K562 (cell line): ENCODE measurements around the gene FHIP1B. TPM values are rescaled to one million over a fixed set of nuclear protein-coding genes. Genes with fewer than 3 reads are reported as not detected.

Experiments used
- ATAC-seq: fragments of 200-7000 bp; cut with Tn5 transposase; 3 replicates; pipeline ENCODE4 v1.9.1; 2020; ENCODE audit warnings: moderate library complexity
- BruUV-seq: library from RNA; stranded (reverse); fragments of 400-500 nt; replicated peaks from 2 replicates; lab custom pipeline; 2021; lab: Mats Ljungman, UMichigan
- CTCF ChIA-PET: fragments of 300-600 bp; formaldehyde crosslinking; extraction: SDS; loops from one replicate; lab custom pipeline; 2021; ENCODE audit warnings: low intra/inter-chr PET ratio; lab: Yijun Ruan, JAX
- POLR2A ChIA-PET: fragments of 300-600, 350-650 bp; sonication (Branson Sonifier 250); formaldehyde crosslinking; extraction: SDS; loops from one replicate; lab custom pipeline; 2021; ENCODE audit warnings: antibody characterized with exemption, inconsistent platforms; lab: Yijun Ruan, JAX
- DNase-seq, 4 experiments: peaks; one replicate each; pipeline versions ENCODE4 v3.0.0 to v3.0.0-alpha.2; 2011 to 2018; ENCODE audit warnings: low spot score in 3 of 4, mixed read lengths in 3 of 4; ENCODE audit errors: extremely low read depth in 1 of 4
- FAIRE-seq: peaks from 2 replicates; lab custom pipeline; 2011; peaks lifted over from hg19 to GRCh38; lab: Jason Lieb, UNC
- H2AFZ ChIP-seq: 2 replicates; pipeline ENCODE4 v1.6.0; 2011; ENCODE audit warnings: low read depth, low read length, control low read depth, inconsistent platforms
- H3K27ac ChIP-seq: fragments of 200-600 bp; 3 replicates; pipeline ENCODE4 v1.8.0; 2011; ENCODE audit warnings: low read depth, mild to moderate bottlenecking, control low read depth, inconsistent platforms, low read length, moderate library complexity, mixed read lengths; ENCODE audit errors: extremely low read depth
- H3K27me3 ChIP-seq, 2 experiments: fragments of 300-600 bp in 1 of 2; 2 replicates in 1 of 2; 3 replicates in 1 of 2; pipeline versions ENCODE4 v1.6.0 to v1.8.0; 2011; ENCODE audit warnings: inconsistent platforms in 2 of 2, low read length in 2 of 2, mild to moderate bottlenecking in 1 of 2, mixed read lengths in 1 of 2, moderate library complexity in 1 of 2; ENCODE audit not compliant: control insufficient read depth in 2 of 2, insufficient read depth in 2 of 2
- H3K36me3 ChIP-seq: fragments of 300-600 bp; 3 replicates; pipeline ENCODE4 v1.8.0; 2011; ENCODE audit warnings: mild to moderate bottlenecking, low read length, inconsistent platforms; ENCODE audit not compliant: control insufficient read depth, insufficient read depth
- H3K4me1 ChIP-seq, 2 experiments: fragments of 200-600 bp in 1 of 2; replicated peaks in 1 of 2; 2 replicates in 1 of 2; 3 replicates in 1 of 2; pipeline versions ENCODE4 v1.5.1 to v1.8.0; 2011; ENCODE audit warnings: inconsistent platforms in 2 of 2, low read length in 2 of 2, mild to moderate bottlenecking in 1 of 2, mixed read lengths in 1 of 2, moderate library complexity in 1 of 2; ENCODE audit not compliant: control insufficient read depth in 2 of 2, insufficient read depth in 2 of 2
- H3K4me2 ChIP-seq: 2 replicates; pipeline ENCODE4 v1.6.1; 2011; ENCODE audit warnings: low read length, control low read depth, inconsistent platforms, mixed read lengths; ENCODE audit not compliant: insufficient read depth
- H3K4me3 ChIP-seq: fragments of 200-600 bp; sonication (generic), shearing (Covaris generic); 2 replicates; pipeline ENCODE4 v1.5.1; 2016; ENCODE audit warnings: control low read depth, inconsistent platforms
- H3K79me2 ChIP-seq: fragments of 200-600 bp; 3 replicates; pipeline ENCODE4 v1.8.0; 2011; ENCODE audit warnings: low read length, inconsistent platforms; ENCODE audit not compliant: control insufficient read depth, insufficient read depth
- H3K9ac ChIP-seq, 2 experiments: 2 replicates each; pipeline versions ENCODE4 v1.6.0 to v1.6.1; 2011; ENCODE audit warnings: low read depth in 2 of 2, low read length in 2 of 2, control low read depth in 1 of 2, inconsistent platforms in 1 of 2, mild to moderate bottlenecking in 1 of 2, mixed read lengths in 1 of 2; ENCODE audit not compliant: insufficient read depth in 1 of 2
- H3K9me1 ChIP-seq: one replicate; pipeline ENCODE4 v1.6.0; 2011; ENCODE audit warnings: inconsistent platforms, mild to moderate bottlenecking, low read length, moderate library complexity; ENCODE audit not compliant: control insufficient read depth, insufficient read depth
- H3K9me3 ChIP-seq: replicated peaks from 2 replicates; pipeline ENCODE4 v1.5.1; 2011; ENCODE audit warnings: low read depth, low read length, inconsistent platforms; ENCODE audit not compliant: control insufficient read depth, insufficient read depth
- H4K20me1 ChIP-seq: replicated peaks from 2 replicates; pipeline ENCODE4 v1.6.1; 2011; ENCODE audit warnings: low read length, inconsistent platforms, mixed read lengths; ENCODE audit not compliant: control insufficient read depth, insufficient read depth
- CBX5 ChIP-seq: IDR thresholded peaks from 2 replicates; pipeline ENCODE4 v1.6.1; 2014; ENCODE audit warnings: low read depth, borderline replicate concordance
- SLC30A9 ChIP-seq: fragments of 250-450 bp; sonication (Bioruptor Pico); IDR thresholded peaks from 2 replicates; pipeline ENCODE4 v1.8.0; 2022; ENCODE audit warnings: mild to moderate bottlenecking, moderate library complexity
- SUPT5H ChIP-seq: fragments of 450-650 bp; IDR thresholded peaks from 2 replicates; pipeline ENCODE4 v1.6.1; 2016
- TCF7L2 ChIP-seq: fragments of 150-350 bp; IDR thresholded peaks from 2 replicates; pipeline ENCODE4 v1.6.1; 2016; ENCODE audit warnings: low read depth, mild to moderate bottlenecking, low read length, moderate library complexity
- ZNF175 ChIP-seq: fragments of 200-800 bp; sonication (Bioruptor generic); IDR thresholded peaks from 2 replicates; pipeline ENCODE4 v1.6.1; 2016; ENCODE audit warnings: low read depth, mild to moderate bottlenecking, missing genetic modification characterization, missing compliant biosample characterization
- WGBS: fragments of 100-300 bp; shearing (Covaris generic); methylation state at CpG from one replicate; pipeline ENCODE4 v1.1.6; 2016; ENCODE audit warnings: low coverage, mixed read lengths; ENCODE audit not compliant: insufficient coverage; ENCODE audit errors: missing lambda C conversion rate; 5-methylcytosine and 5-hydroxymethylcytosine counted together
- in situ Hi-C: fragments of 300-500 bp; cut with MboI; formaldehyde crosslinking; loops from 4 replicates; pipeline ENCODE4 v1.15.0; 2018; ENCODE audit warnings: inconsistent platforms, mixed read lengths
- intact Hi-C: fragments of 100-400 bp; cut with micrococcal nuclease; formaldehyde crosslinking; loops from 2 replicates; pipeline ENCODE4 v1.14.2; 2022
- polyA plus RNA-seq, 8 experiments: library from polyadenylated mRNA; depleted of rRNA in 4 of 8; stranded (reverse) in 5 of 8; unstranded in 3 of 8; fragments of >200 nt; fragmentation: Nextera tagmentation in 2 of 8; fragmentation: Illumina TruSeq in 1 of 8; extraction: Ambion mirVana in 2 of 8; extraction: Trizol in 1 of 8; gene quantifications; 2 replicates each; pipeline versions ENCODE4 v1.2.1 to v1.2.3, GENCODE V29; 2011 to 2014; ENCODE audit warnings: inconsistent platforms in 1 of 8, missing spikeins in 1 of 8
- total RNA-seq, 7 experiments: library from RNA; depleted of rRNA in 6 of 7; stranded (reverse); fragments of >200 nt in 6 of 7; fragmentation: Illumina TruSeq in 2 of 7; extraction: Trizol in 2 of 7; gene quantifications; 2 replicates each; pipeline versions ENCODE4 v1.2.1 to v1.2.3, GENCODE V29; 2011 to 2021; ENCODE audit warnings: low replicate concordance in 1 of 7
- TF ChIP-seq, protein P1 (sequence below), 2 experiments: fragments of 150-350 bp in 1 of 2; IDR thresholded peaks; 2 replicates each; pipeline ENCODE4 v1.6.1; 2012 to 2016; ENCODE audit warnings: low read depth in 2 of 2, low read length in 2 of 2, mild to moderate bottlenecking in 1 of 2, moderate library complexity in 1 of 2

The FHIP1B gene
- total and polyA plus RNA-seq, 9 of the 15 experiments (the other 6 are each of a cell fraction or from before 2014, with no cell fraction given), result 0.94 to 24.7 (median 15.6) TPM

DNA sequence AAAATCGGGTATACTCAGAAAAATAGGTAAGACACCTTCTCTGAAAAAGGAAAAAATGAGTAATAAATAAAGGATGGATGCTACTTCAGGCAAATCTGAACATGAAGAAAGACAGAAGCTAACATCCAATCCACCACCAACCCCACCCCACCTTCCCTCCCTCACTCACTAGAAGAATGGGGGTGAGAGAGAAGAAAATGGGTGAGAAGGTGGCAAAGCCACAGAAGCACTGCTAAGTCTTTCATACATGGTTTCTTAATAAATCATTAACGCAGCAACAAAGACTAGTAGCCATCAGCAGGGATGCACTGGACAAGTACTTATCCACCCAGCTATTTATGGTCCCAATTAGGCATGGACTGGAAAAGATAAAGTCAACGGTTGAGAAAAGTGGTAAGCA is 5.9 kb downstream of the FHIP1B start:
- DNase-seq, result no peak
- peaks cover 61% of the 10 kb centered on the region for H3K79me2 ChIP-seq
- POLR2A ChIA-PET, result interaction anchor here (0.9 kb wide), 1 partner anchor 16 kb away, joined by 3 read pairs; no protein-coding TSS in a partner anchor
- no peak for ATAC-seq
- H3K4me2 ChIP-seq, result no peak overlapping the region
- peaks cover 10% of the 10 kb centered on the region for H4K20me1 ChIP-seq
- no peak overlapping the region for H3K4me3 ChIP-seq
- peaks cover 7% of the 10 kb centered on the region for H3K9me1 ChIP-seq
- peaks cover 11% of the 10 kb centered on the region; the same call in 2 of the 3 replicates for H3K36me3 ChIP-seq
- WGBS, result 30% methylated on average over 3 of the region's 3 CpGs
- FAIRE-seq, result no peak
- peaks cover 5 to 42% of the 10 kb centered on the region in 2 experiments for H3K4me1 ChIP-seq
- H3K9me3 ChIP-seq, result no peaks in the 10 kb centered on the region
- intact Hi-C loops, result no loop called here
- BruUV-seq, result no TSS peak
- H2AFZ ChIP-seq, result no peak overlapping the region
- TF ChIP-seq SUPT5H (no peak), TCF7L2 (no peak), CBX5 (no peak), ZNF175 (no peak), SLC30A9 (CRISPR knock-in tag) (no peak)
- TF ChIP-seq, protein P1, sequence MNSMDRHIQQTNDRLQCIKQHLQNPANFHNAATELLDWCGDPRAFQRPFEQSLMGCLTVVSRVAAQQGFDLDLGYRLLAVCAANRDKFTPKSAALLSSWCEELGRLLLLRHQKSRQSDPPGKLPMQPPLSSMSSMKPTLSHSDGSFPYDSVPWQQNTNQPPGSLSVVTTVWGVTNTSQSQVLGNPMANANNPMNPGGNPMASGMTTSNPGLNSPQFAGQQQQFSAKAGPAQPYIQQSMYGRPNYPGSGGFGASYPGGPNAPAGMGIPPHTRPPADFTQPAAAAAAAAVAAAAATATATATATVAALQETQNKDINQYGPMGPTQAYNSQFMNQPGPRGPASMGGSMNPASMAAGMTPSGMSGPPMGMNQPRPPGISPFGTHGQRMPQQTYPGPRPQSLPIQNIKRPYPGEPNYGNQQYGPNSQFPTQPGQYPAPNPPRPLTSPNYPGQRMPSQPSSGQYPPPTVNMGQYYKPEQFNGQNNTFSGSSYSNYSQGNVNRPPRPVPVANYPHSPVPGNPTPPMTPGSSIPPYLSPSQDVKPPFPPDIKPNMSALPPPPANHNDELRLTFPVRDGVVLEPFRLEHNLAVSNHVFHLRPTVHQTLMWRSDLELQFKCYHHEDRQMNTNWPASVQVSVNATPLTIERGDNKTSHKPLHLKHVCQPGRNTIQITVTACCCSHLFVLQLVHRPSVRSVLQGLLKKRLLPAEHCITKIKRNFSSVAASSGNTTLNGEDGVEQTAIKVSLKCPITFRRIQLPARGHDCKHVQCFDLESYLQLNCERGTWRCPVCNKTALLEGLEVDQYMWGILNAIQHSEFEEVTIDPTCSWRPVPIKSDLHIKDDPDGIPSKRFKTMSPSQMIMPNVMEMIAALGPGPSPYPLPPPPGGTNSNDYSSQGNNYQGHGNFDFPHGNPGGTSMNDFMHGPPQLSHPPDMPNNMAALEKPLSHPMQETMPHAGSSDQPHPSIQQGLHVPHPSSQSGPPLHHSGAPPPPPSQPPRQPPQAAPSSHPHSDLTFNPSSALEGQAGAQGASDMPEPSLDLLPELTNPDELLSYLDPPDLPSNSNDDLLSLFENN (IDR thresholded peaks at IDR 0.05; ENCODE audit: low read depth in 2 of 2, low read length in 2 of 2), result no peak
- TF ChIP-seq, all 486 proteins: peak for 0
- H3K9ac ChIP-seq, result no peak overlapping the region
- CTCF ChIA-PET, result no interaction called here
- no peak overlapping the region for H3K27ac ChIP-seq
- no peaks in the 10 kb centered on the region for H3K27me3 ChIP-seq
- in situ Hi-C loops, result no loop called here
